ENCODE results near the gene AKR1C3. TPM values are rescaled to one million over a fixed set of nuclear protein-coding genes. Genes with fewer than 3 reads are reported as not detected.

AKR1C3 gene
- total RNA-seq, 1 experiment from 2014 or later: 3.0 TPM

GRCh38 chr10:5092848-5093790 is 1.1 kb upstream of the AKR1C3 start:
- ChIA-PET RAD21 (ENCODE audit: low non-redundant PET in 1 of 2, low total read pairs in 2 of 2, uncharacterized antibody in 2 of 2, unreplicated experiment in 2 of 2) (no interaction called here), POLR2A (no interaction called here), CTCF (interaction anchor here (1.4 kb wide), 1 partner anchor 243 kb away, joined by 6 read pairs; no protein-coding TSS in a partner anchor)
- no peaks in the 10 kb centered on the region for H3K36me3 ChIP-seq (ENCODE audit: control insufficient read depth in 1 of 2, insufficient read depth in 2 of 2, low read length in 2 of 2)
- H3K9ac ChIP-seq (ENCODE audit: low read length): no peak overlapping the region
- H3K4me1 ChIP-seq (ENCODE audit: control insufficient read depth in 1 of 2, insufficient read depth in 2 of 2, low read length in 2 of 2): no peaks in the 10 kb centered on the region; a peak in 1 of 4 replicates
- no peak overlapping the region for H3K4me3 ChIP-seq (replicated peaks in 1 of 2; ENCODE audit: low read depth in 1 of 2, low read length in 2 of 2)
- intact Hi-C loops (cut with micrococcal nuclease): loop anchor here (5.0 kb wide), 1 partner anchor 189 kb away; no protein-coding TSS in a partner anchor
- H3K9me3 ChIP-seq (ENCODE audit: control insufficient read depth in 1 of 2, insufficient read depth in 1 of 2, low read depth in 1 of 2, low read length in 2 of 2): no peaks in the 10 kb centered on the region
- H3K9me2 ChIP-seq (ENCODE audit: insufficient read depth): no peaks in the 10 kb centered on the region
- H4K20me1 ChIP-seq (ENCODE audit: insufficient read depth): no peaks in the 10 kb centered on the region
- BruUV-seq (replicated peaks): no TSS peak
- no peak overlapping the region for H2AFZ ChIP-seq (ENCODE audit: low read depth, low read length, poor library complexity, severe bottlenecking)
- H3K79me2 ChIP-seq (ENCODE audit: insufficient read depth, low read length): no peaks in the 10 kb centered on the region
- TF ChIP-seq YY1 (IDR thresholded peaks at IDR 0.05; ENCODE audit: extremely low read depth, insufficient replicate concordance, low read depth, low read length): no peak
- no peak for TF ChIP-seq SP1 (IDR thresholded peaks at IDR 0.05; ENCODE audit: low read depth)
- TF ChIP-seq ZFX (IDR thresholded peaks at IDR 0.05): no peak
- no peak for TF ChIP-seq POLR2A (IDR thresholded peaks at IDR 0.05; ENCODE audit: borderline replicate concordance, extremely low read depth, insufficient read depth, insufficient read length)
- TF ChIP-seq CTCF (IDR thresholded peaks at IDR 0.05 in 2 of 3, conservative IDR thresholded peaks at IDR 0.05 in 1 of 3; ENCODE audit: borderline replicate concordance in 1 of 3, insufficient read depth in 1 of 3, low read depth in 2 of 3, low read length in 2 of 3): no peak
- no peak for TF ChIP-seq SIN3A (IDR thresholded peaks at IDR 0.05; ENCODE audit: low read depth)
- TF ChIP-seq FOSL1 (IDR thresholded peaks at IDR 0.05; ENCODE audit: low read depth): no peak
- TF ChIP-seq, protein P1, sequence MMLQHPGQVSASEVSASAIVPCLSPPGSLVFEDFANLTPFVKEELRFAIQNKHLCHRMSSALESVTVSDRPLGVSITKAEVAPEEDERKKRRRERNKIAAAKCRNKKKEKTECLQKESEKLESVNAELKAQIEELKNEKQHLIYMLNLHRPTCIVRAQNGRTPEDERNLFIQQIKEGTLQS (IDR thresholded peaks at IDR 0.05): no peak
- TF ChIP-seq EZH2 (IDR thresholded peaks at IDR 0.05): no peak
- TF ChIP-seq RAD21 (IDR thresholded peaks at IDR 0.05; ENCODE audit: low read depth): no peak
- TF ChIP-seq ELF1 (IDR thresholded peaks at IDR 0.05; ENCODE audit: borderline replicate concordance, low read depth): no peak
- TF ChIP-seq, protein P2, sequence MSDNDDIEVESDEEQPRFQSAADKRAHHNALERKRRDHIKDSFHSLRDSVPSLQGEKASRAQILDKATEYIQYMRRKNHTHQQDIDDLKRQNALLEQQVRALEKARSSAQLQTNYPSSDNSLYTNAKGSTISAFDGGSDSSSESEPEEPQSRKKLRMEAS (IDR thresholded peaks at IDR 0.05): no peak
- ATAC-seq: no peak
- no peak for DNase-seq (ENCODE audit: low read depth, low spot score)
- H3K27ac ChIP-seq (ENCODE audit: low read depth, low read length): no peak overlapping the region
- no peak overlapping the region for H3K4me2 ChIP-seq (ENCODE audit: low read length)
- H3K27me3 ChIP-seq (ENCODE audit: insufficient read depth, low read length): no peaks in the 10 kb centered on the region
